LNCAP (cell line): Measurements from ENCODE around the gene SOHLH2.

Source experiments
- CTCF ChIP-seq: fragments of 450-650 bp; IDR thresholded peaks from 2 replicates; pipeline ENCODE4 v1.5.1; 2017; ENCODE audit warnings: mild to moderate bottlenecking

Gene SOHLH2

DNA sequence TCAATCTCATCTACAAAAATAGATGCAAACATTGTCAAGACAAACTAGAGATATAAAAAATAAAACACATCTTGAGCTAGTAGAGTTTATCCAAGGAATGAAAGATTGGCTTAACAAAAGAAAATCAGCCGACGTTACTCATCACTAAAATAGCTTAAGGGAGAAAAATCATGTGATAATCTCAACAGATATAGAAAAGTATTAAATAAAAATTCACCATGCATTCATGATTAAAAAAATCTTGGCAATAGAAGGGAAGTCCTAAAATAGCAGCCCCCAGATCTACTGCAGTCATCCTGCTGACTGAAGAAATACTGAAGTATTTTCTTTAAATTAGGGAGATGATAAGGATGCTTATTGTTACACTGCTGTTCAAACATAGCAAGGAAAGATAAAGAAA is 70.6 kb downstream of the SOHLH2 start:
- no peak for TF ChIP-seq CTCF

DNA sequence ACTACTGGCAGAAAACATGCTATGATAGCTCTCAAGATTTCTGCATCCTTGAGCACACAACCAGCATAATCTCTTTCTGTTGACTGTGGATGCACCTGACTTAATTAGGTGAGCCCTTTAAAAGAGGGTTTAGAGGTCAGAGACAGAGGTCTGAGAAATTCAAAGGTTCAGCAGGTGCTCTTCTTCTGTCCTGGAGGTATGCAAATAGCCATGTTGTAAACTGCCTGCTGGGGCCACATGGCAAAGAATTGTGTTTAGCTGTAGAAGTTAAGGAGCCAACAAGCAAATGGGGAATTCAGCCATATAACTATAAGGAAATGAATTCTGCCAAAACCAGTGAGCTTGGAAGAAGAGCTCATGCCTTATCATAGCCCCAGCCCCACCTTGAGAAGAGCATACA is 71.6 kb downstream of the SOHLH2 start:
- TF ChIP-seq CTCF = no peak

- TF ChIP-seq CTCF = no peak
Measured at GRCh38 chr13:36135876-36136275, 78.5 kb downstream of the SOHLH2 start.

DNA sequence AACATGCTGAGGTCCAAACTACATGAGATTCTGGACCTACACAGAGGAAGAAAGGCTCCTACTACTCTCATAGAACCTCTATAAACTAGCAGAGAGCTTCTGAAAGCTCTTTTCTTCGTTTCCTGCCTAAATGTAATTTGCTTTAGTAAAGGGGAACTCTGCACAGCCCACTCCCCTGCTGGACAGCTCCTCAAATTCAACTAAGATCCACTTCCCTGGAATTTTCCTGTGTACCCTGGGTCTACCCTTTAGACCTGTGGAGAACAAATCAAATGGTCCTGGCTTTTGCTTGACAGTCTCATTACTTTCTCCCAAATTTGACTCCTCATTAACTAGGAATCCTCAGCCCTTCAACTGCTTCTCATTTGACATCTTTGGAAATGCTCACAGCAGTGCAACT is 79.7 kb downstream of the SOHLH2 start:
- no peak for TF ChIP-seq CTCF

DNA sequence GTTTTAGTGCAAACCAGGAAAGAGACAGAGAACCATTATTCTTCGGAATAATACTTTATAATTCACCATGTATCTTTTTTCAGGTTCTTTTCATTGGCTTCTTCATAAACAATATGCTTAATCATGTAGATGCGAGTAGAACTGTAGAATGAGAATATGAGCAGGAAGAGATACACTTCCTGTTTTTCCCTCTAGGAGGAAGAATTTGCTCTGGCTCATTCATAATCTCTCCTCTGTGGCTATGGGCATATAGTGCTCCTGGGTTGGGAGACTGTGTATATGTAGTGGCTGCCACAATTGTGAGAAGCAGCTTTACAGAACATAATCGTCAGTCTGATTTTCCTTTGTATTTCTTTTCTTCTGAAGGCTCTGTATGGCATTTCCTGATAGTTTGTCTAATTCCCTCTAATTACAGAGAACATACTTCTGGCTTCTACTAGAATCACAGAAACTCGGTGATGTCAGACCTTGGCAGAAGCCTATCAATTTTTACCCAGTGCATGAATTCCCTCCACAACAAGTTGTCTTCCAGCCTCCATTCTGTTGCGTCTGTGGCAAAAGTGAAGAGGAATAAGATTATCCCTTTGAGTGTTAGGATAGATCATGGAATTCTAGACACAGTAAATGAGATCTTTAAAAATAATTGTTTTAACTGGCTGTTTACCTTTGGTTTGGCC is 80.3 kb downstream of the SOHLH2 start:
- TF ChIP-seq CTCF = no peak

GRCh38 chr13:36132376-36132775 is 82.0 kb downstream of the SOHLH2 start:
- TF ChIP-seq CTCF = no peak

DNA sequence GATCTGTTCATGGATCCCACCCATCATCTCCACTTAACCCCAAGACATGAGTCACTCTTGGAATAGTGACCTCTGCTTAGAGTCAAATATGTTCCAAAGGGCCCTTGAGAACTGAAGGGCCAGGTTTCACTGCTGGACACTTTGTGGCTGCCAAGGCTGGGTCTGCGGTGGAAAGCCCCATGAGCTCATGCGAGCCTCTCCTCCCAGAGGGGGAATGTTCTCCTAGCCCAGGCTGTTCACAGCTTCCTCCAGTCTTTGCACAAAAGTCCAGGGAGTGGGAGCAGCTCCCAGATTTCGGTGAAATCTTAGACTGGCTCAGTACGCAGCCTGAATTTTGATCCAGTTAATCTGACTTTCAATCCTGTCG is 82.4 kb downstream of the SOHLH2 start:
- no peak for TF ChIP-seq CTCF
